ENCODE measurements around the gene NDST1. TPM values are rescaled to one million over a fixed set of nuclear protein-coding genes. Genes with fewer than 3 reads are reported as not detected.

The NDST1 gene
- total RNA-seq, 1 donor from 2014 or later, result 17.1 TPM

DNA sequence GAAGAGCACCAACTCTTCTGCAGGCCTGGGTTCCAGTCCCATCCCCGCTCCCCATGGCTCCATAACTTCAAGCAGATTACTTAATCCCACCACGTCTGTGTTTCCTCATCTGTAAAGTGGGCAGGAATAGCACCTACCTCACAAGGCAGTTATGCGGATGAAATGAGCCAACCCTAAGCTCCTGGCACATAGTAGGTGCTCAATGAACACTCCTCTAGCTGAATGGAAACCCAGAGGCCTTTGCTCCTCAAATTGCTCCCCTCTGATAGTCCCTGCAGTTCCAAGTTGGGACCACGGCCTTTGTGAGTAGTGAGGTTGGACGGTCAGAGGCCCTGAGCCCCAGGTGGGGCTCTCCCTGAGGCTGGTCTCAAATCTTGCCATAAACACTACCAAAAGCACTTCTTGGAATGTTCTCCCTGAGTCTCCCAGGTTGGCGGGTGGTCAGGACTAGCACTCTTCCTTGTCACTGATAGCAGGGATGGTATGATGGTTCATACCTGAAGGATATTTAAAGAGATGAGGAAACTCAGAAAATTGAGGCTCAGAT is 97.0 kb downstream of the NDST1 start:
- Histone ChIP-seq H3K4me3 (ENCODE audit: low read depth, low read length) (no peak overlapping the region), H3K36me3 (ENCODE audit: control insufficient read depth, insufficient read depth, low read length) (no peaks in the 10 kb centered on the region), H3K27me3 (ENCODE audit: control insufficient read depth, insufficient read depth, low read length) (no peaks in the 10 kb centered on the region)
- no peak for FAIRE-seq
- TF ChIP-seq, protein P1, sequence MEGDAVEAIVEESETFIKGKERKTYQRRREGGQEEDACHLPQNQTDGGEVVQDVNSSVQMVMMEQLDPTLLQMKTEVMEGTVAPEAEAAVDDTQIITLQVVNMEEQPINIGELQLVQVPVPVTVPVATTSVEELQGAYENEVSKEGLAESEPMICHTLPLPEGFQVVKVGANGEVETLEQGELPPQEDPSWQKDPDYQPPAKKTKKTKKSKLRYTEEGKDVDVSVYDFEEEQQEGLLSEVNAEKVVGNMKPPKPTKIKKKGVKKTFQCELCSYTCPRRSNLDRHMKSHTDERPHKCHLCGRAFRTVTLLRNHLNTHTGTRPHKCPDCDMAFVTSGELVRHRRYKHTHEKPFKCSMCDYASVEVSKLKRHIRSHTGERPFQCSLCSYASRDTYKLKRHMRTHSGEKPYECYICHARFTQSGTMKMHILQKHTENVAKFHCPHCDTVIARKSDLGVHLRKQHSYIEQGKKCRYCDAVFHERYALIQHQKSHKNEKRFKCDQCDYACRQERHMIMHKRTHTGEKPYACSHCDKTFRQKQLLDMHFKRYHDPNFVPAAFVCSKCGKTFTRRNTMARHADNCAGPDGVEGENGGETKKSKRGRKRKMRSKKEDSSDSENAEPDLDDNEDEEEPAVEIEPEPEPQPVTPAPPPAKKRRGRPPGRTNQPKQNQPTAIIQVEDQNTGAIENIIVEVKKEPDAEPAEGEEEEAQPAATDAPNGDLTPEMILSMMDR (IDR thresholded peaks at IDR 0.05; ENCODE audit: insufficient read depth, low read length, severe bottlenecking), result no peak
- DNase-seq (ENCODE audit: low read depth), result no peak

DNA sequence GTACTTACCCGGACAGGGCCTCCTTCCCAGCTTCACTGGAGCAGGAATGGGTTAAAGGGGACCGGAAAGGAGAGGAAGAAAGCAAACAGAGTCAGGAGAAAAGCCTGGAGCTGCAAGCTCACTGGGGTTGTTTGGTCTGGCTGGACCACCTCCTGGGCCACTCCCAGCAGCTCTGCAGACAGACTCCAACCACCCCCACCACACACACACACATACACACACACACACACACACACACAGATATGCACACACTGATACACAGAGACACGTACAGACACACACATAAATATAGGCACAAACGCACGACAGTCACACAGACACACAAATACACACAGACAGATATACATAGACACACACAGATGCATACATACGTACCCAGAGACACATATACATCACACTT is 97.6 kb downstream of the NDST1 start:
- no peaks in the 10 kb centered on the region for H3K27me3 ChIP-seq (ENCODE audit: control insufficient read depth, insufficient read depth, low read length)
- H3K4me3 ChIP-seq (ENCODE audit: low read depth, low read length), result no peak overlapping the region
- H3K36me3 ChIP-seq (ENCODE audit: control insufficient read depth, insufficient read depth, low read length), result no peaks in the 10 kb centered on the region
- DNase-seq (ENCODE audit: low read depth), result no peak
- peak; percentile 87 for FAIRE-seq
- TF ChIP-seq, protein P1 (IDR thresholded peaks at IDR 0.05; ENCODE audit: insufficient read depth, low read length, severe bottlenecking), result no peak

DNA sequence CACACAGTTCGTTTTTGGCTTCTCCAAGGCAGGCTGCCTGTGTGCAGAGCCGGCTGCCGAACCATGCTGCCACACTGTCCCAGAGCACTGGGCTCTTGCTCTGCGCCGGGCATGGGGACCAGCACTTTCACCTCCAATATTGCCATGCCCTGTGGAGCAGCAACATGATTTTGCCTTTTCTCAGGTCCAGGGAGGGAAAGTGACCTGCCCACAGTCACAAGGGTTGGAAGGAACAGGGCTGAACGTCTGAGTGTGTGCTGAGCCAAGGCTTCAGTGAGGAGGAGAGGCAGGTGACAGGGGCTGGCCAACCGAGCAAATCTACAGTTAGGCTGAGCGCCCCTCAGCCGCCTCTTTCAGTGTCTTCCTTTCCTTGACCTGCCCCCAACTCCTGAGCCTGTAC is 98.5 kb downstream of the NDST1 start:
- DNase-seq (ENCODE audit: low read depth) (no peak), FAIRE-seq (no peak)
- TF ChIP-seq, protein P1 (IDR thresholded peaks at IDR 0.05; ENCODE audit: insufficient read depth, low read length, severe bottlenecking), result no peak
- Histone ChIP-seq H3K27me3 (ENCODE audit: control insufficient read depth, insufficient read depth, low read length) (no peaks in the 10 kb centered on the region), H3K36me3 (ENCODE audit: control insufficient read depth, insufficient read depth, low read length) (no peaks in the 10 kb centered on the region), H3K4me3 (ENCODE audit: low read depth, low read length) (no peak overlapping the region)

DNA sequence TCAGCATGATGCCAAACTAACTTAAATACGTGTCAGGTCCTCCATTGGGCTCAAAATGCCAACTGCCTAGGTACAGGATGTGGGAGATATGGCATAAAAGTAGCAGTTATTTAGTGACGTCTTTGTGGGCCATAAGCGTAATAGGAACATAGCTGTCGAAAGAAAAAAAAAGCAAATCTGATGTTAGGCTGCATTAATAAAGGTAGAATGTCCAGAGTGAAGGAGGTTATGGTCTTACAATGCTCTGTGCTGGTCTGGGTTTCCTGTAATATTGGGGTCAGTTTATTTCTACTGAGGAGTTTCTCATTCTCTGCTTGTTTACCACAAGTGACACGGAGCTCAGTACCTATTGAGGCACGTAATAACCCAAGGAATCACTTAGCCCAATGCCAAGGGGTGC is 99.2 kb downstream of the NDST1 start:
- DNase-seq (ENCODE audit: low read depth) (no peak), FAIRE-seq (no peak)
- TF ChIP-seq, protein P1 (IDR thresholded peaks at IDR 0.05; ENCODE audit: insufficient read depth, low read length, severe bottlenecking), result no peak
- Histone ChIP-seq H3K36me3 (ENCODE audit: control insufficient read depth, insufficient read depth, low read length) (no peaks in the 10 kb centered on the region), H3K4me3 (ENCODE audit: low read depth, low read length) (no peak overlapping the region), H3K27me3 (ENCODE audit: control insufficient read depth, insufficient read depth, low read length) (no peaks in the 10 kb centered on the region)

Other genes starting within 250 kb of the NDST1 start
- gene CAMK2A, start 218.4 kb upstream of the NDST1 start, total RNA-seq, result under 0.01 TPM in 1 of 2 replicates, not detected in the other
- gene ARSI, start 205.2 kb upstream of the NDST1 start, total RNA-seq, result 5.4 and 5.8 TPM in 2 replicates
- 8.4 and 9.0 TPM in 2 replicates for gene TCOF1, start 150.4 kb upstream of the NDST1 start, total RNA-seq
- gene CD74, start 95.2 kb upstream of the NDST1 start, total RNA-seq, result 1.1 and 3.8 TPM in 2 replicates
- 5,672 and 8,789 TPM in 2 replicates for gene RPS14, start 58.4 kb upstream of the NDST1 start, total RNA-seq
- 1.3 and 2.2 TPM in 2 replicates for gene SYNPO, start 132.5 kb downstream of the NDST1 start, total RNA-seq
- not detected in 2 replicates for gene MYOZ3, start 153.1 kb downstream of the NDST1 start, total RNA-seq
- 13.7 and 16.4 TPM in 2 replicates for gene RBM22, start 192.9 kb downstream of the NDST1 start, total RNA-seq

Data from bronchial epithelial cell (primary cell).